ENCODE results near the gene RELA. TPM values are rescaled to one million over a fixed set of nuclear protein-coding genes. Genes with fewer than 3 reads are reported as not detected.

RELA gene
- total RNA-seq, 1 donor from 2014 or later = 79.7 TPM

DNA sequence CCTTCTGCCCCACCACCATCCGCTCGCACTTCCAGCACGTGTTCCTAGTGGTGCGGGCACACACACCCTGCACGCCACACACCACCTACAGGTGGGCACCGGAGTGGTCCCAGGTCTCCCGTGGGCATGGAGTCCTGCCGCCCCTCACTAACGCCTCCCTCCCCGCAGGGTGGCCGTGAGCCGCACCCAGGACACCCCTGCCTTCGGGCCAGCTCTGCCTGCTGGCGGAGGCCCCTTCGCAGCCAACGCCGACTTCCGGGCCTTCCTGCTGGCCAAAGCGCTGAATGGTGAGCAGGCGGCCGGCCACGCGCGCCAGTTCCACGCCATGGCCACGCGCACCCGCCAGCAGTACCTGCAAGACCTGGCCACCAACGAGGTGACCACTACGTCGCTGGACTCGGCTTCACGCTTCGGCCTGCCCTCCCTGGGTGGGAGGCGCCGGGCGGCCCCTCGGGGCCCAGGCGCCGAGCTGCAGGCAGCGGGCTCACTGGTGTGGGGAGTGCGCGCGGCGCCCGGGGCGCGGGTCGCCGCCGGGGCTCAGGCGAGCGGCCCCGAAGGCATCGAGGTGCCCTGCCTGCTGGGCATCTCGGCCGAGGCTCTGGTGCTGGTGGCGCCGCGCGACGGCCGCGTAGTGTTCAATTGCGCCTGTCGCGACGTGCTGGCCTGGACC lies 16.3 kb downstream of the RELA start:
- no peak overlapping the region for H3K4me3 Mint-ChIP-seq (ENCODE audit: unreplicated experiment)
- DNase-seq (ENCODE audit: extremely low spot score, unreplicated experiment) = no peak

DNA sequence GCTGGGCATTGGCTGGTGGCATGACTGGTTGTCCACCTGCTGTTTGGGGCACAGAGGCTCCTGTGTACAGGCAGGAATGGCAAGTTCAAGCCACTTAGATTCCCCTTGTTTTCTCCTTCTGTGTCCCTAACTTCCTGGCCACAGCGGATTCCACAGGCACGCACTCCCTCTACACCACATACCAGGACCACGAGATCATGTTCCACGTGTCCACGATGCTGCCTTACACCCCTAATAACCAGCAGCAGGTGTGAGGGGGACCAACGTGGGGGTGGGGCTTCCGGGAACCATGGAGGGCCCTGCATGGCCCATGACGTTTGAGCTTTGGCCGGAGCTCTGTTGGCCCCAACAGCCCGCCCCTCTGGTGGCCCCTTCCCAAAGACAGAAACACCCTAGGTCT lies 17.0 kb downstream of the RELA start:
- H3K4me1 Mint-ChIP-seq (ENCODE audit: unreplicated experiment) = peaks cover 12% of the 10 kb centered on the region
- H3K9me3 Mint-ChIP-seq (ENCODE audit: unreplicated experiment) = no peaks in the 10 kb centered on the region
- H3K4me3 Mint-ChIP-seq (ENCODE audit: unreplicated experiment) = no peak overlapping the region
- no peak for TF ChIP-seq CTCF (IDR thresholded peaks at IDR 0.05)
- no peak for DNase-seq (ENCODE audit: extremely low spot score, unreplicated experiment)
- H3K36me3 Mint-ChIP-seq (ENCODE audit: unreplicated experiment) = no peaks in the 10 kb centered on the region
- H3K27me3 Mint-ChIP-seq (ENCODE audit: unreplicated experiment) = no peaks in the 10 kb centered on the region
- no peak overlapping the region for H3K27ac Mint-ChIP-seq (ENCODE audit: unreplicated experiment)

More for the DNA sequence above, 16.3 kb downstream of the RELA start:
- Mint-ChIP-seq H3K27ac (ENCODE audit: unreplicated experiment) (no peak overlapping the region), H3K4me1 (ENCODE audit: unreplicated experiment) (peaks cover 12% of the 10 kb centered on the region), H3K9me3 (ENCODE audit: unreplicated experiment) (no peaks in the 10 kb centered on the region), H3K27me3 (ENCODE audit: unreplicated experiment) (no peaks in the 10 kb centered on the region), H3K36me3 (ENCODE audit: unreplicated experiment) (no peaks in the 10 kb centered on the region)
- TF ChIP-seq CTCF (IDR thresholded peaks at IDR 0.05) = no peak

GRCh38 chr11:65644837-65645236 lies 17.9 kb downstream of the RELA start:
- Mint-ChIP-seq H3K4me3 (ENCODE audit: unreplicated experiment) (no peak overlapping the region), H3K4me1 (ENCODE audit: unreplicated experiment) (peaks cover 15% of the 10 kb centered on the region), H3K36me3 (ENCODE audit: unreplicated experiment) (no peaks in the 10 kb centered on the region), H3K27me3 (ENCODE audit: unreplicated experiment) (no peaks in the 10 kb centered on the region), H3K27ac (ENCODE audit: unreplicated experiment) (no peak overlapping the region), H3K9me3 (ENCODE audit: unreplicated experiment) (no peaks in the 10 kb centered on the region)
- no peak for DNase-seq (ENCODE audit: extremely low spot score, unreplicated experiment)
- no peak for TF ChIP-seq CTCF (IDR thresholded peaks at IDR 0.05)

DNA sequence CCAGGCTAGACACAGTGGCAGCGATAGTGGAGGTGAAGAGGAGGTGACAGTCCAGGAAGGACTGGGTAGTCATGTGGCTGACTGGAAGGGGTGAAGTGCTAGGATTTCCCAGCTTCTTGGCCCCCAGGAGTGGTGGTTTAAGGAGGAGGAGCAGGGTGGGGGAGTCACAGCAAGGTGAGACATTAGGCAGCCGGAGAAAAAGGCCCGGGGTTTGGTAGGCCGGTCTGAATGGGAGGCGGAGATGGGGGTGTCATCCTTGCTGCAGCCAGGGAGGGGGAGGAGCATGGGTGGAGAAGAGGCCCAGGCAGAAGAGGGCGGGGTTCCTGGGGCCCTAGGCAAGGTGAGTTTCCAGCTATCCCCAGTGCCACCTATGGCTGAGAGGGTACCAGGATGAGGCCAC lies 18.7 kb downstream of the RELA start:
- Mint-ChIP-seq H3K27ac (ENCODE audit: unreplicated experiment) (no peak overlapping the region), H3K4me3 (ENCODE audit: unreplicated experiment) (no peak overlapping the region), H3K36me3 (ENCODE audit: unreplicated experiment) (no peaks in the 10 kb centered on the region), H3K27me3 (ENCODE audit: unreplicated experiment) (no peaks in the 10 kb centered on the region), H3K9me3 (ENCODE audit: unreplicated experiment) (no peaks in the 10 kb centered on the region), H3K4me1 (ENCODE audit: unreplicated experiment) (peaks cover 16% of the 10 kb centered on the region)
- no peak for DNase-seq (ENCODE audit: extremely low spot score, unreplicated experiment)
- no peak for TF ChIP-seq CTCF (IDR thresholded peaks at IDR 0.05)

- DNase-seq (ENCODE audit: extremely low spot score, unreplicated experiment) = no peak
- peaks cover 28% of the 10 kb centered on the region for H3K4me1 Mint-ChIP-seq (ENCODE audit: unreplicated experiment)
- no peak for TF ChIP-seq CTCF (IDR thresholded peaks at IDR 0.05)
- no peaks in the 10 kb centered on the region for H3K27me3 Mint-ChIP-seq (ENCODE audit: unreplicated experiment)
- H3K4me3 Mint-ChIP-seq (ENCODE audit: unreplicated experiment) = no peak overlapping the region
- no peak overlapping the region for H3K27ac Mint-ChIP-seq (ENCODE audit: unreplicated experiment)
- peaks cover 3% of the 10 kb centered on the region for H3K36me3 Mint-ChIP-seq (ENCODE audit: unreplicated experiment)
- H3K9me3 Mint-ChIP-seq (ENCODE audit: unreplicated experiment) = no peaks in the 10 kb centered on the region
Measured at GRCh38 chr11:65642014-65642671, 20.6 kb downstream of the RELA start.

Measured in osteocyte (in vitro differentiated cells).